UCSD-AML1 (cell line): Measurements from ENCODE around the gene TRIL.

Source experiments
- DNase-seq: peaks from one replicate; lab custom pipeline; 2025; ENCODE audit not compliant: unreplicated experiment; lab: John Stamatoyannopoulos, UW

The TRIL gene, protein sequence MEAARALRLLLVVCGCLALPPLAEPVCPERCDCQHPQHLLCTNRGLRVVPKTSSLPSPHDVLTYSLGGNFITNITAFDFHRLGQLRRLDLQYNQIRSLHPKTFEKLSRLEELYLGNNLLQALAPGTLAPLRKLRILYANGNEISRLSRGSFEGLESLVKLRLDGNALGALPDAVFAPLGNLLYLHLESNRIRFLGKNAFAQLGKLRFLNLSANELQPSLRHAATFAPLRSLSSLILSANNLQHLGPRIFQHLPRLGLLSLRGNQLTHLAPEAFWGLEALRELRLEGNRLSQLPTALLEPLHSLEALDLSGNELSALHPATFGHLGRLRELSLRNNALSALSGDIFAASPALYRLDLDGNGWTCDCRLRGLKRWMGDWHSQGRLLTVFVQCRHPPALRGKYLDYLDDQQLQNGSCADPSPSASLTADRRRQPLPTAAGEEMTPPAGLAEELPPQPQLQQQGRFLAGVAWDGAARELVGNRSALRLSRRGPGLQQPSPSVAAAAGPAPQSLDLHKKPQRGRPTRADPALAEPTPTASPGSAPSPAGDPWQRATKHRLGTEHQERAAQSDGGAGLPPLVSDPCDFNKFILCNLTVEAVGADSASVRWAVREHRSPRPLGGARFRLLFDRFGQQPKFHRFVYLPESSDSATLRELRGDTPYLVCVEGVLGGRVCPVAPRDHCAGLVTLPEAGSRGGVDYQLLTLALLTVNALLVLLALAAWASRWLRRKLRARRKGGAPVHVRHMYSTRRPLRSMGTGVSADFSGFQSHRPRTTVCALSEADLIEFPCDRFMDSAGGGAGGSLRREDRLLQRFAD

DNA sequence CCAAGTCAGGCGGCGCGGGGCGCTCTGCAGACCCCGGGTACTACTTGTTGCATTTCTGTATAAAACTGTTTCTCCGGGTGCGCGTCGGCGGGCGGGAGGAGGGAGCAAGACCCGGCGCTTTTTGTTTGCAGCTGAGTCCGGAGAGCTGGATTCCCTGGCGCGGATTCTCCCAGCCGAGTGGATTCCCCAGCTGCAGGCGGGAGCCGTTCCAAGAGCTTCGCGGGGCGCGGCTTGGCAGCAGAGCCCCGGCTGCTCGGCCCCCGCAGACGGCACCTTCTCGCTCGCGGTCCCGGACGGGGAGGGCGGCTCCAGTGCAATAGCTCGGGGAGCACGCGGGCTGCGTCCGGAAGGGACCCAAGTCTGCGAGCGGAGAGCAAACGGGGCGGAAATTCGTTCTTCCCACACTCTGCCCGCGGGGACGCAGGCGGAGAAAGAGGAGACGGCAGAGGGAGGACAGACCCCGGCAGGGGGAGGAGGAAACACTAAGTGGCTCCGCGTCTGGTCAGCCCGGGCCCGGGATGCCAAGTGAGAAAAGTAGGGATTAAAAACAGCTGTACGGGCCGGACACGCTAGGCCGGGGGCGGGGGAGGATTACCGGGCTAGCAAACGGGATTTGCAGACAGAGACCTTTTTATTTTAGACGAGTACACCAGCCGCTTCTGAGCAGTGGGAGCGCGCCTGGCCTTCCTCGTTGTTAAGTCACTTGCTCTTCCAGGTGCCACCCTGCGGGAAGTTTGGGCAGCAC, at the start of gene TRIL:
TSS of gene TRIL (minus strand) at position 96 of the 745 bp plus-strand sequence. CDS start 284 bp downstream, outside the sequence.
- no peak for DNase-seq

DNA sequence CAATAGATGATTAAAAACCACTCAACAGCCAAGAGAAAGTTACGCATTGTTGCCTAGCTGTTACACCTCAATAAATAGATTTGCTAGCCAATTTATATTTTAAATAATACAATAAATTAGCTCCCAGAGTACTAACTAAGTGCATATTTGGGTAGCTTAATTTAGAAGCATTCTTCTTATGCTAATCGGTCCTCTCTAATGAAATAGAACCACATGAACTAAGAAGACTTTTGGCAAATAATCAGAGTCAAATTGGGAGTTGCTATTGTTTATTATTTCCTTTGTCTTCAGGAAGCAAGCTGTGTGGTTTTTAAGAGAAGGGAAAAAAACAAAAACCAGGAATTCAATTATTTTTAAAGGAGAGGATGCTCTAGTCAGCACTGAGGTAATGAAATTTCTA, 49.0 kb upstream of the TRIL start:
- DNase-seq = no peak

DNA sequence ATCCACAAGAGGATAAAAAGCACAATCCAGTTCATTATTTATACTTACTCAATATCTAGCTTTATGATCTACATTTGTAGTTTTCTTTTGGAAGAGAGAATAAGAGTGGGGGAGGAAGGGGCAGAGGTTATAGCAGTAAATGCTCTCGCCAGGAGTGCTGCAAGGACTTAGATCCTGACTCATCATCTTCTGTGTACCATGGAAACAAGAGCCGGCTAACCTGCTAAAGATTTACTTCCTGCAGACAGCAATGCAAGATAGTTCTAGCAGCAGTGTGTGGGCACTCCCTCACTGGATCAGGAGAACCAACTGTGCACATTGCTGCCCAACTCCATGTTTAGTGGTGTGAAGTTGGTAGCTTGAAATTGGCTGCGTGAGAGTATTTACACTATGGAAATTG, 47.7 kb upstream of the TRIL start:
- DNase-seq = no peak

DNA sequence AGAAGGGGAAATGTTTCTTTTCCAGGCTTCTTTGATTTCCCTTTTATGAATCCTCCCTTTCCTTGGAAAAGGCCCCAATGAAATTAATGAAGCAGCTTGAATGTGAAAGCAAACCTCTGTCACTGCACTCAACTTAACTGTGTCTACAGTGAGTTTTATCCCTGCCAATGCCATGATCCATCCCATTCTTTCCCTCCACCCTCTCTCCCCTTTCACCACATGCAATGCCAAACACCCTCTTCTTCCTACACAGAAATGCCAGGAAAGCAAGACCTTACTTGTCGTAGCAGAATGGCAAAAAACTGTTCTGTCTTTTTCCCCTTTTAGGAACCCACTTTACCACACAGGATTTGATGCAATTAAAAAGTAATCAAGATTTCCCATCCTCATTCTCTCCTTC, 47.3 kb upstream of the TRIL start:
- DNase-seq = no peak

DNA sequence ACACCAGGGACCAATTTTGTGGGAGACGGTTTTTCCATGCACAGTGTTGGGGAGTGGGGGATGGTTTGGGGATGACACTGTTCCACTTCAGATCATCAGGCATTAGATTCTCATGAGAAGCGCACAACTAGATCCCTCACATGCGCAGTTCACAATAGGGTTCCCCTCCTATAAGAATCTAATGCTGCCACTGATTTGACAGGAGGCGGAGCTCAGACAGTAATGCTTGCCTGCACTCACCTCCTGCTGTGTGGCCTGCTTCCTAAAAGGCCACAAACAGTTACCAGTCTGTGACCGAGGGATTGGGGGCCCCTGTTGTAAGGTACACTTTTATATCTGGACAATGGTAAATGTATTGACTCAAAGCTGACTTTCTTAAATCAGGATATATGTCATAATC, 45.6 kb upstream of the TRIL start:
- no peak for DNase-seq

DNA sequence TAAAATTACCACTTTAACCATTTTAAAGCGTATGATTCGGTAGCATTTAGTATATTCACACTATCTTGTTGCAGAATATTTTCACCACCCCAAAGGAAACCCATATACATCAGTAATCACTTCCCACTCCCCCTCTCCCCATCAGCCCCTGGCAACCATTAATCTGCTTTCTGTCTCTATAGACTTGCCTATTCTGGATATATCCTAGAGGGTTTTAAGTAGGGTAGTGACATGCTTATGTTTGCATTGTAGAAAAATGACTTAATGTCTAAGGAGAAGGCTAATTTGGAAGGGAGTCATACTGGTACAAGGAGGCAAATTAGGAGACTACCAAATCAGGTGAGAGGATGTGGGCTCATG, 42.6 kb upstream of the TRIL start:
- no peak for DNase-seq

DNA sequence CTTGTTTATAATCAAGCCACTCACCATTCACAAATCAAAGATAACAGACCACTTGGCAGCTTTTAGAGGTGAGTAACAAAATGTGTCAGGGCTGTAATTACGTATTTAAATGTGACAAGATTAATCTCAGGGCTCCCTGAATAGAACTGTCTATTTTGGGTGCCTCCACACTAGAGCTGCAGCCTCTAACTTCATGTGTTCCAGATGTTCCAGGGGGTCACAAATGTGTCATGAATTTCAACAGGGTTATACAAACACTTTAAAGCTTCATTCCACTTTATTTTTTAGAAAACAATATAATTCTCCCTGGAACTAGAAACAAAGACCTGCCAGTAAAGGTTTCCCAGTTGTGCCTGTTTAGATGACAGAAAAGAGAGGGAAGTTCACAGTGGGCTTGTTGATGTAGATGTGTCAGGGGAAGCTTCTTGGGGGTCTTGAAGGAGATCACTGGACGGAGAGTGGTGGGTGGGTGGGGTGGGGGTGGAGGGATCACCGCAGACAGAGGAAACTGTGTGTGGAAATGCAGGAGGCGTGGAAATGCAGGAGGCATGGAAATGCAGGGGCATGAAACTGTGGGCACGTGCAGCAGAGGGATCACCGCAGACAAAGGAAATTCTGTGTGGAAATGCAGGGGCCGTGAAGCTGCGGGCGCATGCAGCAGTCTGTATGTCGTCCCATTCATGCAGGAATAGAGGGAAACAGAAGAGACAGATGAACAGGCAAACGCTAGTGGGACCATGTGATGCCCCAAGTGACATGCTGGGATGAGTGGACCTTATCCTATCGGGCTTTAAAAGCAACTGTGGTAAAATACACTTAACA, 42.0 kb upstream of the TRIL start:
- DNase-seq = no peak

DNA sequence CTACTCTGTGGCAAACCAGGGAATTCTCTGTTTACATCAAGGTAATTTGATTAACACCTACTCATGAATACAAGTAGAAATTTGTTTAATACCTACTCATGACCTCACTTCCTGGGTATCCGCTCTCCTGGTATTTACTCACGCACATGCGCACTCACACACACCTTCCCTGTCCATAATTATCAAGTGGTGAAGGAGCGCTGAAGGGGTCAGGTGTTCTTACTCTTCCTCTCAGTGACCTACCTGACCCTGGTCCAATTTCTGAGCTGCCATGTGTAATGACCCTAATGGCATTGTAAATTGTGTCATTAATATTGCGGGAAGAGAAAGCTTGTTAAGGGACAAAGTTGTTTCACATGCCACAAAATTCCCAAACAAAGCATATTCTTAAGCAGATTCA, 41.3 kb upstream of the TRIL start:
- DNase-seq = no peak

DNA sequence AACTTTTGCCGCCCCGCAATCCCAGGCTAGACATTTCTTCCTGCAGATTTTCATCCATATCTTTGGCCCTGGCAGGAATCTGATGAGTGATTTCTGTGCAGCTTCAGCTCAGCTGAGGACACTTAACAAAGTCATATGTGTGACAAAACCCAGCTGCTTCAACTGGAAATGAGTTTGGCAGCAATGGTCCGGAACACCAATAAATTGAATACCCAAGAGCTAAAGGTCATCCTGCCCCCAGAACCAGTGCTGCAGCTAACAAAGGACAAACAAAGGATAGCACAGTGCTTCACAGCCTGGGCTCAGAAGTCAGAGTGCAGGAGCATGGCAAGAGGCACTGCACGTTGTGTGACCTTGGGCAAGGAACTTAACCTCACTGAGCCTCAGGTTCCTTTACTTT, 40.0 kb upstream of the TRIL start:
- DNase-seq = no peak

DNA sequence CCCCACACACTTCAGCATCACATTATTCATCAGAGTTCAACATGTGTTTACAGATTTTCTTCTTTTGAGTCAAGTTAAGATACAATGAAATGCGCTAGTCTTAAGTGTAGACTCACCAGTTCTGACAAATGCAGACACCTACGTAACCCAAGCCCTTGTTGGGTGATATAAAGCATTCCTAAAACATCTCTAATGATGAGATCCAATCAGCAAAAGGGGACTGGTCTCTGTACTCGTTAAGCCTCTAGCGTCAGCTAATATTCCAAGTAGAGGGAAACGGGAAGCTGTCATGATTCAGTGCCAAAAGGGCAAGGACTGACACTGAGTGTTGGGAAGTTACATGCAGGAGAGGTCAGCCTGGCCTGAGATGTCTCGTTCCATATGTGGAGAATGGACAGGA, 38.7 kb upstream of the TRIL start:
- DNase-seq = no peak

DNA sequence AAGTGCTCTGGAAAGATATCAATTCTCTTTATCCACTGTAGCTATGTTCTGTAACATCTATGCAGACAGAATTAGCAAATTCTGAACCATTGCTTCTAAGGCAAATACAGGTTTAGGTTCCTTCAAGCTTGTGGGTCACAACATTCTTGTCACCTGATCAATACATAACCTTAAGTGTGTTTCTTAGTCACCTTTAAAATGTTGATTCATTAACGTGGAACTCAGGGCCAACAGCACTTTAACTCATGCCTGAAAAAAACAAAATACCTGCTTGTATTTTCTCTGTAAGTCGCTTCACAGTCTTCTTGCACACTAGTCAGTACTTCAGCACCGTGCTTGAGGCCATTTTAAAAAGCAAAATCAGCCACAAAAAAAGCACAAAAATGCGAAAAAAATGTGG, 35.2 kb upstream of the TRIL start:
- no peak for DNase-seq

DNA sequence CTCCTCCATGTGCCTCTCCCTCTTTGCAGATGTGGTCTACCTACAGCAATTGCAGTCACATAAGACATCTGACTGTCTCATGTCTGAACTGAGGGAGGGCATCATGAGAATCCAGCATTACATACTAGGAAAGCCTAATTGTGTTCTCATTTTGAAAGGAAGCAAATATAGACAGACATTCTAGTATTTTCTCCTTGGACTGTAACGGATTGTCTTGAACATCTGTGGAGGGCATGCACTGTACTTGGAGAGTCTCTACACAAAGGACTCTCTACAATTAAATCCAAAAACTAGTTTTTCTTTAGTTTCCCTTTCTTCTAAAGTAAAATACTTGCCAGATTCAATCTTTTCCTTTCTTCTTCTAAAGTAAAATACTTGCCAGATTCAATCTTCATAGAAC, 34.7 kb upstream of the TRIL start:
- no peak for DNase-seq

DNA sequence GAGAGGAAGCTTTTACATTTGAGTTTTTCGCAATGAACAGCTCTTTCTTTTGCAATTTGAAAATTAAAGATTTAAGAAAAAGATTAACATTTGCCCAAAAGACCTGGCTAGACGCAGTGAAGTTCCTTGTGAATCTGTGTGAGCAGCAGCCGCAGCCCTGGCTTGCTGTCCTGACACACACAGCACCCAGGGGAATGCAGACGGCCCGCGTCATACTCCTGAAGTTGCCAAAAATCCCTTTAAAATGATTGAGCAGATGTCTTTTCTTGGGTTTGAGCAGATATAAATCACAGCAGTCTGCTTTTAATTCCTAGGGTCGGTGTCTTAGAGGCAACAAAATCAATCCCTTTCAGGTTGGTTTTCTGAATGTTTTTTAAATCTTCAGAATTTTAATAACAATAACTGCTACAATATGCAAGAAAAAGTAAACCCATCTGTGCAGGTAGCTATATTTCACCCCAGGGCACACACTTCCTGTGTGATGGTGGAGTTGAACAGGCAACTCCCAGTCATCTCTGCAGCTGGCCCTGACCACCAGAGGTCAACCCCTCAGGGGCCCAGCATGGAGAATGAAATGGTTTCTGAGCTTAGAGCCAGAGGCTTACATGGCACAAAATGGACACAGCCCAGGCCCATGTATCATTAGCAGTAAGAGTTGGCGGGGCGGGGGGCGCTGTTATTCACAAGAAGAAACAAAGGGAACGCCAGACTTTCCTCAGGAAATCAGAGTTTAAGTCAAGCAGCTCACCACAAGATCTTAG, 32.2 kb upstream of the TRIL start:
- DNase-seq = no peak

DNA sequence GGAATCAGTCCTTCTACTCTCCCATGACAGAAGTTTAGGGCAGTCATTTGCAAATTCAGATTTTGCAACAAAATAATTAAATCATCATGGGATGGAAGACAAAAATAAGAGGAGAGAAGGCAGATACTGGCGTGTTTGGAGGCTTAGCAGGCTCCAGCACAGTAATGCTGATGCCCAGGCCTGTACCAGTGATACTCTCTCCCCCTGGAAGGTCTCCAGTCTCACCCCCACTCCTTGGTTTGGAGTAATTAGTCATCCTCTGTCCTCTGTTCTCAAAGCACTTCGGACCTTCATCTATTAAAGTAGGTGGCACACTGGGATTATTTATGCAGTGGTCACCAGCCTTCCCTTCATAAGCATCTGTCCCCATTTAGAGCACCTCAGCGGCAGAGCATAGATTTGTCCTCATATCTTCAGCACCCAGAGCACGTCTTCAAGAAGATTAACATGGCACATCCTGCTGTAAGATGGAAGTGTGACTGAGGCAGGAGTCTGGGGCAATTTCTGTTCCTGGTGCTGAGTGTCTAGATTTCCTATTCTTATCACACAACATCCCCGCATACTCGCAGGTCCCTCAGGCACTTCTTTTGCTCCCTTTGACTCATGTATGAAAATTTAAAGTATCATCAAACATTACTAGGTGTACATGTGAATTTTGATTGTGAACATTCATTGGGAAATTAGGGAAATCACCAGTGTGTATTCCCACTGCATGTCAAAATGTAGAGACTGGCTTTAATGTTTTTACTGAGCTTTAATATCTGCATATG, 31.3 kb upstream of the TRIL start:
- no peak for DNase-seq

DNA sequence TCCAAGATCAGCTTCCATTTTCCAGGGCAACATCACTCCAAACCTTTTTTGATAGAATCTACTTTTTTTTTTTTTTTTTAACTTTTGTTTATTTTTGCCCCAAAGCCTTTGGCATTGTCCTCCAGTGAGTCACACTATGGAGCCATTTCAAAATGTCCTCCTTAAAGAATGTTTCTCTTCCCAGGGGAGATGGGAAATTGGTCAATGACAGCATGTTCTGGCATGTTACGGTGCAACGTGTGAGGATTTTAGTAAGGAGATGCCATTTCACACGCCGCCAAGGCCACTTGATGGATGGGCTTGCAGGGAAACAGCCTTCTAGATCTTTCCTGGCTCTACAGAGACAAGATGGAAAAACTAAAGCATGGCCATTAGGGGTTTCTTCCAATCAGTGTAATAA, 30.7 kb upstream of the TRIL start:
- no peak for DNase-seq

DNA sequence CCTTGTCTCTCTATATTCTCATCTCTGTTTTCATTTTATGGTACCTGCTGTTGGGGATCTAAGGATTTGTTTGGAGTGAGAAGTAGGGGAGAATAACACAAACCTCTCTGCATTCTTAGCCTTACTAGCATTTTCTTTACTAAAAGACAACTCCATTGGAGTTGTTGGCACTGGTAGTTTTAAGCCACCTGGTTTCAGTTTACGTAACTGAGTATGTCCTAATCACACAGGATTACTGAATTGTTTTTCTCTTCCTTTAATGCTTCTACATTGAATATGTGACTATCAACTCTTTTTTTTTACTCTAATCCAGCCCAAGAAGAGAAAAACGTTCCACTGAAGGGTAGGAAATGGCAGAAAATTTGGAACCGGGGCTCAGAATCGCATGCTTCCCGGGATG, 30.0 kb upstream of the TRIL start:
- no peak for DNase-seq

DNA sequence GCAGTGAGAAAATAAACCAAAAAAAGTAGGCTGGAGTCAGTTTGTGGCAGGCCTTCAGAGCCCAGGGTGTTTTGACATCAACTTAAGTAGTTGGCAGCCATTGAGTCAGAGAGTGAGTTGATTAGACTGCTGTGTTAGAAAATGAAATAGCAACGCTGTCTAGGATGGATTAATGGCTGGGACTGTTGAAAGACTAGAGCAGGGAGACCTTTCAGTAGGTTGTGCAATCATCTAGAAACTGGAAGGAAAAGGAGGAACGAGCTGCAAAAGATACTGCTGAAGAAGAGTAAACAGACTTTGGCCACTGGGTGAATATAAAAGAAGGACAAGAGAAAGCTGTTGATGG, 28.6 kb upstream of the TRIL start:
- DNase-seq = no peak

DNA sequence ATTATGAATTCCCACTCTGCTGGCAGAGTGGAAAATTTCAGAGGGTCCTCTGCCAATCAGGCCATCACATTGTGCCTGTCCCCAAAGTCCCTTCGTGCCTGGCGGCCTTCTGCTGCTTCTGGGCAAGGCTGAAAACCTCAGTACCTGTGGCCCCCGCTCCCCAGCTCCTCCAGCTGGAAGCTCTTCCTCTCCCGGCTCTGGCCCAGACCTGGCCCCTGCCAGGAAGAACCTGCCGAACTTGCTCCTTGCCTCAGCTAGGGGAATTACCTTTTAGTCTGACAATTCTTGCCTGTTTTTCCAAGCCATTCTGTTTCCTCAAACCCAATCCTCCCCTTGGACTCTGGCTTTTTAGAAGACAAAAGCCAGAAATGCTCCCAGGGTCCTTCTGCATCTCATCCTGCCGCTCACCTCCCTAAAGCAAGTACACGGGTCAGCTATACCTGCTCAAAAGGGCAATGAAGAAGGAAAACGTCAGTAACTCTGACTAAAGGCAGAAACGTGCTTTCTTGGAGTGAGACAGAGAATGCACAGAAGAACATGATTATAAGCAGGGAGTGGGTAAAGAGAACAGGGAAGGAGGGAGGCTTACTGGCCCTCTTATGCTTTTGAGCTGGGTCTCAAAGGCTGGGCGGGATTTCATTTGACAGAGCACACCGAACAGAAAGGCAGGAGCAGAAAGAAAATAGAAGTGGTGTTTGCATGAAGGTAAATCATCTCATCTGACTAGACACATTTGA, 28.1 kb upstream of the TRIL start:
- DNase-seq = no peak

DNA sequence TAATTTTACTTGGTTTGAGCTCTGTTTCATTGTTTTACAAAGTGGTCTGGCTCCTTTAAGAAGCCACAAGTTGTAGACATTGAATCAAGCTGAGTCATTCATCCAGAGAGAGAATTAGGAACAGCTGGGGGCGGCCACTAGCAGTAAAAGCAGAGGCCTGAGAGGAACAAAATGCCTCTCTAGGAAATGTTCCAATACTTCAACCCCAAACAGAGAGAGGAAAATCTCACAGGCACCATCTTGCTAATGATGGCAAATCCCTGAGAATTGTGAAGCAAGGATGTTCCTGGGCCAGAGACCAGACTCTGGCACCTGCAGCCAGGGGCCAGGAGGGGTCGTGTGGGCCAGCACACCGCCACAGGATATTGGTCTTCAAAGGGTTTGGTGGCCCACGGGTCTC, 26.5 kb upstream of the TRIL start:
- no peak for DNase-seq
